LNCaP clone FGC (cell line): Measurements from ENCODE around the gene CARMIL3.

Source experiments
- DNase-seq: peaks from one replicate; pipeline ENCODE4 v3.0.0-alpha.2; 2011; ENCODE audit warnings: low read depth
- H3K4me3 ChIP-seq: 2 replicates; pipeline ENCODE4 v1.5.1; 2011; ENCODE audit warnings: mild to moderate bottlenecking, low read depth, low read length, control low read depth
- CTCF ChIP-seq: IDR thresholded peaks from 2 replicates; pipeline ENCODE4 v1.5.1; 2012; ENCODE audit warnings: mild to moderate bottlenecking; ENCODE audit not compliant: control insufficient read depth, insufficient read depth; ENCODE audit errors: extremely low read depth

Gene CARMIL3

GRCh38 chr14:24070285-24071143 is 18.7 kb downstream of the CARMIL3 start:
- TF ChIP-seq CTCF: no peak
- DNase-seq: no peak
- H3K4me3 ChIP-seq: no peak overlapping the region

GRCh38 chr14:24071144-24071697 is 19.4 kb downstream of the CARMIL3 start, which contains the start of gene CPNE6:
CPNE6 (plus strand) TSS chr14:24071562; CDS start chr14:24072937, 1,375 bp downstream.
- no peak for TF ChIP-seq CTCF
- no peak within 1 kb of the TSS for H3K4me3 ChIP-seq
- no peak for DNase-seq

- TF ChIP-seq CTCF: no peak
These were observed 20.1 kb downstream of the CARMIL3 start for GRCh38 chr14:24071836-24072430.

GRCh38 chr14:24072436-24072835 is 20.6 kb downstream of the CARMIL3 start:
- no peak overlapping the region for H3K4me3 ChIP-seq
- no peak for DNase-seq
- TF ChIP-seq CTCF: no peak

More at GRCh38 chr14:24071836-24072430, 20.1 kb downstream of the CARMIL3 start:
- H3K4me3 ChIP-seq: no peak overlapping the region
- no peak for DNase-seq

GRCh38 chr14:24072881-24073877 is 21.4 kb downstream of the CARMIL3 start:
- DNase-seq: no peak
- H3K4me3 ChIP-seq: no peak overlapping the region
- TF ChIP-seq CTCF: no peak
